ENCODE results near the gene SLC26A6.

- TF ChIP-seq, protein P1, sequence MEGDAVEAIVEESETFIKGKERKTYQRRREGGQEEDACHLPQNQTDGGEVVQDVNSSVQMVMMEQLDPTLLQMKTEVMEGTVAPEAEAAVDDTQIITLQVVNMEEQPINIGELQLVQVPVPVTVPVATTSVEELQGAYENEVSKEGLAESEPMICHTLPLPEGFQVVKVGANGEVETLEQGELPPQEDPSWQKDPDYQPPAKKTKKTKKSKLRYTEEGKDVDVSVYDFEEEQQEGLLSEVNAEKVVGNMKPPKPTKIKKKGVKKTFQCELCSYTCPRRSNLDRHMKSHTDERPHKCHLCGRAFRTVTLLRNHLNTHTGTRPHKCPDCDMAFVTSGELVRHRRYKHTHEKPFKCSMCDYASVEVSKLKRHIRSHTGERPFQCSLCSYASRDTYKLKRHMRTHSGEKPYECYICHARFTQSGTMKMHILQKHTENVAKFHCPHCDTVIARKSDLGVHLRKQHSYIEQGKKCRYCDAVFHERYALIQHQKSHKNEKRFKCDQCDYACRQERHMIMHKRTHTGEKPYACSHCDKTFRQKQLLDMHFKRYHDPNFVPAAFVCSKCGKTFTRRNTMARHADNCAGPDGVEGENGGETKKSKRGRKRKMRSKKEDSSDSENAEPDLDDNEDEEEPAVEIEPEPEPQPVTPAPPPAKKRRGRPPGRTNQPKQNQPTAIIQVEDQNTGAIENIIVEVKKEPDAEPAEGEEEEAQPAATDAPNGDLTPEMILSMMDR (IDR thresholded peaks at IDR 0.05): no peak
- no peak for TF ChIP-seq POLR2A (IDR thresholded peaks at IDR 0.05)
These were observed 42.7 kb downstream of the SLC26A6 start for GRCh38 chr3:48592519-48593087.

All from Peyer's patch (tissue), 4 donors.